ENCODE measurements around the gene DUSP6.
A peak's percentile ranks its signal among the peaks of the same experiment; 100 is the strongest.

The DUSP6 gene

DNA sequence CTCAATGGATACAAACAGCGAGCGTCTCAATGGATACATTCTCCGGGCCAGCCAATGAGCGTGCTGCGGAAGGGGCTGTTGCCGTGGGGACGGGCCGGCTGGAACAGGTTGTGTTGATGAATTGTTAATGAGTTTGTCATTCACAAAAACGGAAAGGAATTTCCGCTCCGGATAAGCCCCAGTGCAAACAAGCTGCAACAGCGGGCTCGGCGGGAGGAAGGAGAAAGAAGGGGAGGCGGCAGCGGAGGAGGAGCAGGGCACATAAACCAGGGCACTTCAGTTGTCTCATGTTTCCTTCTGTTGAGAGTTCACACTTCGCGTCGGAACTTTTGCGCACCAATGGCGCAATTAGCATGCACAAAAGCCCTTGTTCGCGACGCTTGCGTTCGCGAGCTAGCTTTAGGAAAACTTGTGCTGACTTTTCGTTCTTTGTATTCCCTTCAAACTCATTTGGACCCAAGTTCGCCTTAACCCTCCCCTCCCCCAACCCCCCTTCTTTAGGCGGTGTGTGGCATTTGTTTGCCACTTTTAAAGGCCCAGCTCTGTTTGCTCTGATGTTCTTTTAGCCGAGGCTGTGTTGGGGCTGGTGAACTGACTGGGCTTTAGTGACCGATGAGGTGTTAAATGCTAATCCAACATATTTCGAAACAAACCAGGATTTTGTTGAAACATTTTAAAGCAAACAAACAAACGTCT, at the start of gene DUSP6:
TSS of gene DUSP6 (minus strand) at position 10 of the 696 bp plus-strand sequence. CDS start 462 bp downstream, outside the sequence.
- peak; percentile 92 for DNase-seq

DNA sequence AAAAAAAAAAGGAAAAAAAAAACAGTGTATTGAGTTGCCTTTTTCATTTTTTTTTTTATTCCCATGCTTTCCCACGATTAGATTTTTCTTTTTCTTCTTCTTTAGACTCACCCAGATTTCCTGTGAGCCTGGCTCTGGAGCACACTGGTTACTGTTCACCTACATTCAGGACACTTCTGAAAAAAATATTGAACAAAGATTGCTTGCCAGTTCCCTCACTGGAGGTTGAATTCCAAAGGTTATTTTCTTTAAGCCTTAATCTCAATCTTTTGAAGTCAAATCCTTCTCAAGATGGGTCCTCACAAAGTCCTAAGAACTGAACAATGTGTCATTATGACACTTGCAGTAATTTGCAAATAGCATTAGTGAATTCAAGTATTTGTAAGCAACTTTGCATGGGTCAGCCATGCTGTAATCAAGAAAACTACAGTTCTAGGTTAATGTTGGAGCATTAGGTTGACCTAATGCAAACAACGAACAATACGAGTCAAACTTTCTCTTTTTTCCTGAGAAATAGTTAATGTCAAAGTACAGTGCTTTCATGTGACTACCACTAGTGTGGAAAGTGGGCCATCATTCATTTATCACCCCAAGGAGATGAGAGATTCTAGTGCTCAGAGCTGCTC, 49.2 kb upstream of the DUSP6 start:
- no peak for DNase-seq

GRCh38 chr12:89400415-89400814, 48.1 kb upstream of the DUSP6 start:
- DNase-seq, result no peak

DNA sequence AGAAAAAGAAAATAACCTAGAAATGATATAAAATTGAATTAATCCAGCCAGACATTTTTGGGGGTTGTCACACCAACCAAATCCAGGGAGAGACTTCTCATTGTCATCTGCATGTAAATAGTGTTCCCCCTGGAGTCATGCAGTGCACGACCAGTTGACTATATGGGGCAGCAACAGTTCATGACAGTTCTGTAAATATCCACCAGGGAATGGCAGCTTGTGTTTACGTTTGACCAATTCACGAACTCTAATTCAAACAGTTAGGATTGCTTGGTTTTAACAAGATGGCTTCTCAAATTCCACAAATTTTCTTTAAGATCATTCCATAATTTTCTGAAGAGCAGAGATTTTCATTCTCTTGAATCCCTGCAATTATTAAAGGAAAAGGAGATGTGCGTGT, 43.4 kb upstream of the DUSP6 start:
- no peak for DNase-seq

DNA sequence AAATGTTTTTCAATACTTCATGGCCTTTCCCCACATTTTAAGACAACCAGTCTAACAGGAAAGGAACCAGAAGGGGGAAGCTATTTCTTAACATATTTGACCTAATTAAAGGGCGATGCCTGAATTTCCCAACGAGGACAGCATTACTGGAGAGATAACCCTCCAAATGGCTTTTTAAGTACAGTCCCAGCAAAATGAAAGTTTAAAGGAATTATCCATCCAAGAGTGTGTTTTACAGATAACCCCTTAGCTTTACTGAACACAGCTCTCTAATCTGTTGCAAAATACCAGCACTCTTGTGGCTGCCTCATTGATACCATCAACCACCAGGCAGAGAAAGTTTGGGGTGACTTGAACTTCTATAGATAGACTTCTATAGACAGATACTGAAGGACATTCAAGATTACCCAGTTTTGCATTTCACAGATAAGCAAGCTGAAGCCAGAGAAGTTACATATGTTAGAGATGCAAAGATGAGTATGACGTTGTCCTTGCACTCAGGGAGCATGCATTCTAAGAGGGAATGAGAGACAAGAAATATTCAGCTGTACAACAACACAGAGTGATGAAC, 41.3 kb upstream of the DUSP6 start:
- DNase-seq, result no peak

DNA sequence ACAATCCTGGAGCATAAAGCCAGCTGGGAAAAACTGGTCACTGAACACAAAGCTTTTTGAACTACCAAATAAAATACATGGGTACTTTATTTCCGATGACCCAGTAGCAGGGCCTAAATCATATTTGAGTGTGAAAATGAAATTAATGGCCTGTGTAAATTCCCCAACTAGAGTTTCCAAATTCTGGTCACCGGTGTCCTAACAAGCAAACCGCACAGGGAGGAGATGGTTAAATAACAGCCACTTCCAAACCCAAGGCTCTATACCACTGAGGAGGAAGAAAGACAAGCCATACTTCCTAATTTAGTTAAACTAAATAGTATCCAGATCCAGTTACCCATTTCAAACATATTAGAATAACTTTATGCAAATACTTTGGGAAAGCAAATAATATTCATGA, 40.1 kb upstream of the DUSP6 start:
- no peak for DNase-seq

DNA sequence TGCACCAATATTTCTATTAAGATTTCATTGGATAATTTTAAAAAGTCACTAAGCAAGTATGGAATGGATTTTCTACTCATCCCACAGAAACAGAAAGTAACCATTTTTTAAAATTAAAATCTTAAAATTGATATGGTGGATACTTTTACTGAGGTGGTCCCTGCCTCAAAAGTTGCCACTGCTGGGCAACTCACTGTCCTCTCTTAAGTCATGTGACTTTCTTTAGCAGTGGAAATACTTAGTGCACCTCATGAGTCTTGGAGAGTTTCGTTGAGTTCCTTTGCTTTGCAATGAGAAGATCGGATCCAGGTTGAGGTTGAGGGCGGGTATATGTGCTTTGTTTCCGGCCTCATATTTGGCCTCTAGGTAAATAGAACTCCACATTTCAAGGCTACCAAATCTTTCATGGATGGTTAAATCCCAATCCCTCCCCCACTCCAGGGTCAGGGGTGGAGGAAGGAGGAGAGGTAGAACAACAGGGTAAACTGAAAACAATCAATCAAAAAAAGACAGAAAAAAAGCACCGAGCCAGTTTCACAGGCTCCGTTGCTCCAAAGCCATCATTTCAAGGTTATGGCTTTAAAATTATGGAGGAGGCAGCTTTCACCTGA, 39.5 kb upstream of the DUSP6 start:
- DNase-seq, result no peak

DNA sequence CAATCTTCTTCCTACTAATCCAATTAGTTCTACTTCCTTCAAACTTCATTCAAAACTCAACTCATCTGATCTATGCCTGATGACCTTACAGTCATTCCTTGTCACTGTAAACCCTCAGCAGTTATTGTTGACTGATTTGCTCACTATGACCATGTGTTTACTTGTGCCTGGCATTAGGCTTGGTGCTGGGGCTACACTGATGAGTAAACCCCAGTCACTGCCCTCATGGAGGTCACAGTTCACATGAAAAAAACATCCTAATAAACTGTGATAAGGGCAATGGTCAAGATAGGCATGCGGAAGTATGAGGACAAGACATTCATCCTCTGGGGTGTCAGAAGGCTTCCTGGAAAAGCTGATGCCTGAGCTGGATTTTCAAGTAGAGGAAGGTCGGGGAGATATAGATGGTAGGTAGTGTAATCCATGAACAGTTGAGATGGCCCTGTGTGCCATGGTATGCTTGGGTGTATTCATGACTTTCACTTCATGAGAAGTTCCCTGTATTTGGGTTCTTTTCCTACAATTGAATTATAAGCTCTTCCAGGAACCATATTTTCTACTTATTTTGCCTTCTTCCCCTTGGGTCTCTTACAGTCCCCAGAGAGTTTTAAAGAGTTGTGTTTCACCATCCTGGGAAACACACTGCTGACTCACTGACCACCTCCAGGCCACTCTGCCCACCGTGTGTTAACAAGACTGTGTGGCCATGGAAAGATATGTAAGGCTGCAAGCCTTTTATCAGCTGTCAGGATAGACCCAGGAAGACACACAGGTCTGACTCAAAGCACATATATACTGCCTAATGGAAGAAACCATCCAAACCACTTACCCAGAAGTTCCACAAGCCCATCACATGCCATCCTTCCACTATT, 38.7 kb upstream of the DUSP6 start:
- DNase-seq, result no peak

DNA sequence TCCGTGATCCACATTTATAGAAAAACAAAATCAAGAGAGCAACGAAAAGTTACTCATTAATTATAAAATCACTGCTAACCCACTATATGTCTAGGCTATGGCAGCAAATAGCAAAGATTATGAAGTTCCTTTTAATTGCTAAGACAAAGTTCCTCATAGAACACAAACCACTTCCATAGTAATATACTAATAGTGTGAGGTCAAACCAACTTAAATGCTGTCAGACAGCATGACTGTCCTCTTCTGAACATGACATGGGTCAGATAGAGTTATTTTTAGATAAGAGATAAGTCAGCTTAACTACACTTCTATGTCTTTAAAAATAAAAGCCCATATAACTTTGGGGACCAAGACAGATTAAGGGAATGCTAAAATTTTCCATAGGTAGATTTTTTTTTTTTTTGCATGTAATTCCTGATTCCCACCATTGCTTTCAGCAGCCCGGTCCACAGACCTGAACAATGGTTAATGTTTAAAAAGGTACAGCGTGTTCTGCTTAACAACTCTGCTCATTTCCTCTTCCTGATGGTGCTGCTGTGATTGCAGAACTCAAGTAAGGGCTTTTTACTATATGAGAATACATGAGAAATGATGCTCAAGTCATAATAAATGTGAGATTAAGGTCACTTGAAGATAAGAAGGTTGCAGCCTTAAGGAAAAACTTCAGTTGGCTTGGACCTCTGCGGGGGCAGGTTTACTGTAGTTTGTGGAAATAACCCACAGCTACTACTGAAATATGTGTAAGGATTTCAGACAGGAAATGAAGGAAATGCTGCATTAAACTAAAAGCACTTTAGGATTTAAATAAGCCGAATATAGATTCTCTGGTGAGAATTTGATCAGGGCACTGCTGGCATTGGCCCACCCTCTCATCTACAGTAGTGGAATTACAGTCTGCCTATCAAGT, 37.7 kb upstream of the DUSP6 start:
- no peak for DNase-seq

DNA sequence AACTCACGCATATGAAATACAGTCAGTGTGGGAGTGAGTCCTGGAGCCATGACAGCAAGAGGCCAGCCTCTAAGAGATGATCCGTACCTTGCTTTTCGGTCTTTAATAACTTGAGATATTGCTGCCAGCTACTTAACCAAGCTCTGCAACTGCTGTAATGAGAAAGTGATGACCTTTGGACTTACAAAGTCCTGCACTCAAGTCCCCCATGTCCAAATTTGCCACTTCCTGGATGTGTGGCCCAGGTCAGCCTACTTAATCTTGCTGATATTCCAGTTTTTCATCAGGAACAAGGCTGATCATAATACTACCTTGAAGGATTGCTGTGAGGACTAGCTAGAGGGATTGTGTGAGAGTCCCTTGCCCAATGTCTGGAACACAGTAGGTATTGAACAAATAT, 33.8 kb upstream of the DUSP6 start:
- DNase-seq, result no peak

- DNase-seq, result no peak
Observed at GRCh38 chr12:89384807-89385206, 32.5 kb upstream of the DUSP6 start.

DNA sequence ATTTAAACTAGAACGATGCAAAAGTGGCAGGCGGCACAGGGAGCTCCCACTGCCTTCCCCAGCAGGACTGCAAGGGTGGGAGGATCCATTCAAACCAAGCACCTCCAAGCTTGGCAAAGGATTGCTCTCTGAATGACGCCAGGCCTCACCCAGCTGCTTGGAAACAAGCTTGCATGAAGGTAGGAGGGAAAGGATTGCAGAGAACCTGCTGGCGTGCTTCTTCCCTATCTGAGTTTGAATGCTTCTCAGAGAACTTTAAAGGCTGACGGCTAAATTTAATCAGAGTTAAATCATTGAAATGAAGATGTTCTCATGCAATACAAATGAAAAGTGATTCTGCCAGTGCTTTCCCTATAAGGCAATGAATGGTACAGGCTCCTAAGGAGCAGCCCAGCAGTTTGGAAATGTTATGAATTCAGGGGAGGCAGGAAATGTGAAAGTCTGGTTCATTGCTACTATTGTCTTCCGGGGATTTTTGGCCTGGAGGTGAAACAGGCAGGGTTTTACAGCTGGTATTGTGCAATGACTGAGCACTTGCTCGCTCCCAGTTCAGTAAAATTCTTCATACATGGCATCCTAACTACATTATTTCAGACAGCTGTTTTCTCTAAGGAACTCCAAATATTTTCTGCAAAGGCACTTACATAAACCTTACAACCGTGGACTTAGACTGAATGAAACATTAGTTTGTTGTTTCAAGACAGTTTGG, 31.9 kb upstream of the DUSP6 start:
- no peak for DNase-seq

GRCh38 chr12:89383235-89384049, 31.1 kb upstream of the DUSP6 start:
- DNase-seq, result no peak

- no peak for DNase-seq
Observed at GRCh38 chr12:89382328-89382727, 30.0 kb upstream of the DUSP6 start.

DNA sequence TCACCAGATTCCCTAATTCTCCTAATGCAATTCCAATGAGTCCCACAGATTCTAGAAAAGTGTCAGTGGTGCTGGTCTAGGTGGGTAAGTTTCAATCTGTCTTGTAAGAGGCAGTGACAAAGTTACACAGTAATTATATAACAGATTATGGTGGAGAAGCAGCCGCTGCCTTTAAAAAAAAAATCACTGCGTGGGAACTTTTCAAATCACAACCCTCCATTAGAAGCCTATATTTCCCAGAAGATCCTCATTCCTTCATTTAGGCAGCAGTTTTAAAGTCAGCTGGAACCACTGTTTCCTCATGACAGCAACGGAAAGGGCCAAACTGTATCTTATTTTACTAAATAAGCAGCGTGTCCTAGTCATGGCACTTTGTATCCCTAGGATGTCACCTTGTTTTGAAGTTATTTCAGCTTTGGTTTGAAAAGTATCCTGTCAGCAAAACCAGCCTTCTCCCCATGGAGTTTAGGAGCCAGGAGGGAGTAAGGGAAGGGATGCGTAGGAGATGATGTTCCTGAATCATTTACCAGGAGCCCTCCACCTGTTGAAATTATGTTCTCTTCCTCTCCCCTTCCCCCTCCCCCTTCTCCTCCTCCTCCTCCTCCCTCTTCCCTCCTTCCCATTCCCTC, 27.7 kb upstream of the DUSP6 start:
- no peak for DNase-seq

DNA sequence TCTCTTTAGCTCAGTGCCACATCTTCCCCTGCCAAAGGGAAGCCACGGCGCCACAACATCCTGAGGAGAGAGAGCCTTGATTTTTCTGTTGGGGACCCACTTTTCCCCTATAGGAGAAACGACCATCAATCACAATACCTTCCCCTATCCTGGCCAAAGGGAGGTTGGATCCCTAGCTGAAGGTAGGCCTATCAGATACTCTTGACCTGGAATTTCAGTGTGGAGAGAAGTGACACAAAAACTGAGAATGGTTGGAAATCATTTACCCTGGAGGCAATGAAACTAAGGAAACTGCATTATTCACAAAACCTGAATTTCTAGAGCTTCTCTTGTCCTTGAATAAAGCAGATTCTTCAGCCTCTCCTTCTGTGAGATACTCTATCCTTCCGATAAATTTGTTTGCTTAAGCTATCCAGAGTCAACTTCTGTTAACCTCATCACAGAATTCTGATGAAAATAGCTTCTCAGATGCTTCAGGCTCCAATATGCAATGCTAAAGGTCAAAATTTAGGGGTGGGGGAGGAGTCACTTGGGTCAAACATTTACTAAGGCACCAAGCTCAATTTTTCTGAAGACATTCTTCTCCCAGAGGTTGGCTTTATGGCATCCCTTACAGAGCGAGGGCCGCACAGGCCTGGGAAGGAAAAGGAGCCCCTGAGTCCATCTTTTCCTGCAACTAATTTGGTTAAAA, 27.0 kb upstream of the DUSP6 start:
- no peak for DNase-seq

- no peak for DNase-seq
Observed at GRCh38 chr12:89376844-89377243, 24.5 kb upstream of the DUSP6 start.

DNA sequence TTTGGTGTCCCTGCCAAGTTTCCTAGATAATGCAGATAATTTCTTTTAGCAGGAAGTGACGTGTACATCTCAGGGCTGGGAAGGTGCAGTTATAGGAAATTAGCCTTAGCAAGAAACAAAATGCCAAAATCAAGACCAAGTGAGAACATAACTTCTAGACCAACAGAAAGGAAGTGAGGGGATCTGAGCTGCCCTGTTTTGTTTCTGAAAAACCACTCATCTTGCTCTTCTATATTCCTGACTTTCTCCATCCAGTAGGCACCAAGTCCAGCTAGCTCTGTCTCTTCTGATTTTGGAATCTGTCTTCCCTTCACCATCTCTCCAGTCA, 23.9 kb upstream of the DUSP6 start:
- no peak for DNase-seq
